GM12878 (cell line): ENCODE measurements around the gene MATN1. TPM values are rescaled to one million over a fixed set of nuclear protein-coding genes. Genes with fewer than 3 reads are reported as not detected.

Source experiments
- ATAC-seq: fragments of 200-7000 bp; cut with Tn5 transposase; 3 replicates; pipeline ENCODE4 v1.9.1; 2020; ENCODE audit warnings: mild to moderate bottlenecking, moderate library complexity
- BruUV-seq: library from RNA; stranded (reverse); fragments of 400-500 nt; replicated peaks from 2 replicates; lab custom pipeline; 2021; lab: Mats Ljungman, UMichigan
- CTCF ChIA-PET: fragments of 300-600 bp; sonication (Branson Sonifier 250); formaldehyde crosslinking; extraction: SDS; loops from one replicate; lab custom pipeline; 2021; ENCODE audit warnings: inconsistent platforms; lab: Yijun Ruan, JAX
- POLR2A ChIA-PET: fragments of 350-600 bp; formaldehyde crosslinking; extraction: SDS; loops from one replicate; lab custom pipeline; 2021; ENCODE audit warnings: inconsistent platforms; lab: Charles Lee
- RAD21 ChIA-PET: fragments of 300-600 bp; sonication (Branson Sonifier 250); formaldehyde crosslinking; loops from one replicate; lab custom pipeline; 2023; ENCODE audit warnings: antibody characterized with exemption; ENCODE audit not compliant: unreplicated experiment; lab: Charles Lee
- SMC1A ChIA-PET: fragments of 300-600 bp; sonication (Branson Sonifier 250); formaldehyde crosslinking; loops from one replicate; lab custom pipeline; 2023; ENCODE audit not compliant: unreplicated experiment, uncharacterized antibody; lab: Charles Lee
- DNase-seq: peaks from one replicate; pipeline ENCODE4 v3.0.0-alpha.2; 2011; ENCODE audit warnings: low read depth, low spot score
- FAIRE-seq: peaks from 3 replicates; lab custom pipeline; 2011; peaks lifted over from hg19 to GRCh38; lab: Jason Lieb, UNC
- H2AFZ ChIP-seq: 2 replicates; pipeline ENCODE4 v1.6.0; 2011; ENCODE audit warnings: low read depth, low read length, control low read depth; ENCODE audit not compliant: control insufficient read depth
- H3K27ac ChIP-seq: 2 replicates; pipeline ENCODE4 v1.5.1; 2011; ENCODE audit warnings: control low read depth; ENCODE audit not compliant: control insufficient read depth, insufficient read depth
- H3K27me3 ChIP-seq, 2 experiments: replicated peaks in 1 of 2; 2 replicates each; pipeline versions ENCODE4 v1.6.0 to v1.6.1; 2011; ENCODE audit warnings: low read length in 1 of 2; ENCODE audit not compliant: control insufficient read depth in 2 of 2, insufficient read depth in 2 of 2
- H3K36me3 ChIP-seq, 2 experiments: 2 replicates each; pipeline ENCODE4 v1.5.1; 2011; ENCODE audit warnings: low read length in 1 of 2; ENCODE audit not compliant: control insufficient read depth in 2 of 2, insufficient read depth in 2 of 2
- H3K4me1 ChIP-seq: 2 replicates; pipeline ENCODE4 v1.6.1; 2011; ENCODE audit warnings: mild to moderate bottlenecking, low read length, moderate library complexity, mixed read lengths; ENCODE audit not compliant: control insufficient read depth, insufficient read depth
- H3K4me2 ChIP-seq: 2 replicates; pipeline ENCODE4 v1.6.0; 2011; ENCODE audit warnings: control low read depth; ENCODE audit not compliant: control insufficient read depth, insufficient read depth
- H3K4me3 ChIP-seq: fragments of 200-600 bp; sonication (generic); 2 replicates; pipeline ENCODE4 v1.5.1; 2016
- H3K79me2 ChIP-seq: 2 replicates; pipeline ENCODE4 v1.6.0; 2011; ENCODE audit warnings: low read length; ENCODE audit not compliant: control insufficient read depth, insufficient read depth
- H3K9ac ChIP-seq: 2 replicates; pipeline ENCODE4 v1.8.0; 2011; ENCODE audit warnings: low read length, control low read depth, mixed read lengths; ENCODE audit not compliant: control insufficient read depth, insufficient read depth
- H3K9me3 ChIP-seq: replicated peaks from 3 replicates; pipeline ENCODE4 v1.5.1; 2011; ENCODE audit warnings: mild to moderate bottlenecking, low read length; ENCODE audit not compliant: control insufficient read depth, insufficient read depth
- H4K20me1 ChIP-seq: 2 replicates; pipeline ENCODE4 v1.6.0; 2011; ENCODE audit not compliant: control insufficient read depth, insufficient read depth
- CHD4 ChIP-seq: fragments of 200-600 bp; sonication (generic); IDR thresholded peaks from 2 replicates; pipeline ENCODE4 v1.6.1; 2016; ENCODE audit warnings: mild to moderate bottlenecking
- EED ChIP-seq: sonication (generic); IDR thresholded peaks from 2 replicates; pipeline ENCODE4 v1.6.1; 2016; ENCODE audit warnings: antibody characterized with exemption, low read depth
- ETV6 ChIP-seq, 2 experiments: fragments of 450-650 bp in 1 of 2; IDR thresholded peaks in 1 of 2; conservative IDR thresholded peaks in 1 of 2; 2 replicates each; pipeline ENCODE4 v1.6.1; 2014; ENCODE audit warnings: antibody characterized with exemption in 1 of 2, borderline replicate concordance in 1 of 2, low read depth in 1 of 2, mild to moderate bottlenecking in 1 of 2, moderate library complexity in 1 of 2
- FOS ChIP-seq: IDR thresholded peaks from 3 replicates; pipeline ENCODE4 v1.6.1; 2011; ENCODE audit warnings: borderline replicate concordance; ENCODE audit not compliant: insufficient read length; ENCODE audit errors: extremely low read depth
- HDGF ChIP-seq: fragments of 450-650 bp; IDR thresholded peaks from 2 replicates; pipeline ENCODE4 v1.6.1; 2016; ENCODE audit warnings: antibody characterized with exemption
- JUND ChIP-seq: IDR thresholded peaks from 2 replicates; pipeline ENCODE4 v1.6.1; 2012; ENCODE audit warnings: low read depth, mild to moderate bottlenecking, low read length, improper control_type of control experiment, moderate library complexity
- MEF2A ChIP-seq: IDR thresholded peaks from 2 replicates; pipeline ENCODE4 v1.6.1; 2011; ENCODE audit warnings: low read depth, mild to moderate bottlenecking, low read length, moderate library complexity; ENCODE audit not compliant: insufficient read depth
- MEF2B ChIP-seq: fragments of 450-650 bp; IDR thresholded peaks from 2 replicates; pipeline ENCODE4 v1.6.1; 2018; ENCODE audit warnings: mild to moderate bottlenecking, moderate library complexity; ENCODE audit not compliant: partially characterized antibody, poor library complexity, severe bottlenecking
- NKRF ChIP-seq: fragments of 450-650 bp; conservative IDR thresholded peaks from 2 replicates; pipeline ENCODE4 v1.6.1; 2017; ENCODE audit warnings: mild to moderate bottlenecking, moderate library complexity
- USF2 ChIP-seq: IDR thresholded peaks from 2 replicates; pipeline ENCODE4 v1.6.1; 2011; ENCODE audit warnings: low read depth, low read length, improper control_type of control experiment, borderline replicate concordance
- WGBS: methylation state at CpG from one replicate; pipeline ENCODE4 v1.1.6; 2016; ENCODE audit warnings: low lambda C conversion rate; ENCODE audit not compliant: insufficient replicate concordance, insufficient coverage; ENCODE audit errors: missing lambda C conversion rate; 5-methylcytosine and 5-hydroxymethylcytosine counted together
- in situ Hi-C: fragments of 300-500 bp; cut with MboI; formaldehyde crosslinking; loops from 9 replicates; pipeline ENCODE4 v1.14.3; 2018; ENCODE audit warnings: mixed read lengths
- intact Hi-C: fragments of 100-400 bp; cut with micrococcal nuclease; formaldehyde crosslinking; loops from one replicate; pipeline ENCODE4 v1.14.2; 2022; ENCODE audit not compliant: unreplicated experiment
- polyA plus RNA-seq, 11 experiments: library from polyadenylated mRNA; depleted of rRNA in 4 of 11; unstranded in 6 of 11; stranded (reverse) in 5 of 11; fragments of >200 nt; fragmentation: Nextera tagmentation in 4 of 11; fragmentation: Illumina TruSeq in 1 of 11; extraction: Ambion mirVana in 4 of 11; extraction: Trizol in 1 of 11; gene quantifications; 1 replicate in 1 of 11; 2 replicates in 10 of 11; pipeline versions ENCODE4 v1.2.1 to v1.2.3, GENCODE V29; 2011 to 2016; ENCODE audit warnings: inconsistent platforms in 2 of 11, missing spikeins in 2 of 11, low read depth in 1 of 11
- total RNA-seq, 4 experiments: library from RNA; depleted of rRNA in 3 of 4; stranded (reverse); fragments of >200 nt in 3 of 4; fragmentation: Illumina TruSeq in 1 of 4; extraction: Trizol in 1 of 4; gene quantifications; 2 replicates each; pipeline versions ENCODE4 v1.2.1 to v1.2.3, GENCODE V29; 2013 to 2021

Gene MATN1
- total and polyA plus RNA-seq, 10 of the 15 experiments (the other 5 are each of a cell fraction or from before 2014, with no cell fraction given): 0.04 to 0.50 (median 0.10) TPM; not detected in 1

GRCh38 chr1:30700528-30701257 lies 22.7 kb downstream of the MATN1 start:
- Histone ChIP-seq H3K27me3 (peaks cover under 1 to 4% of the 10 kb centered on the region in 2 experiments; a peak in 3 of 4 replicates), H3K4me1 (no peaks in the 10 kb centered on the region; the same call in 1 of the 2 replicates), H2AFZ (no peak overlapping the region), H3K4me3 (no peak overlapping the region), H4K20me1 (no peaks in the 10 kb centered on the region), H3K9ac (no peak overlapping the region), H3K4me2 (no peak overlapping the region), H3K36me3 (no peaks in the 10 kb centered on the region), H3K9me3 (no peaks in the 10 kb centered on the region), H3K27ac (no peak overlapping the region), H3K79me2 (no peaks in the 10 kb centered on the region)
- in situ Hi-C loops (no loop called here), intact Hi-C loops (no loop called here)
- no TSS peak for BruUV-seq
- TF ChIP-seq FOS: no peak
- no peak for TF ChIP-seq NKRF
- no peak for TF ChIP-seq MEF2A
- TF ChIP-seq USF2: no peak
- TF ChIP-seq ETV6 (conservative IDR thresholded peaks at IDR 0.05 in 1 of 2, IDR thresholded peaks at IDR 0.05 in 1 of 2; ENCODE audit: borderline replicate concordance in 1 of 2, low read depth in 1 of 2): no peak
- no peak for TF ChIP-seq MEF2B
- TF ChIP-seq EED: no peak
- TF ChIP-seq JUND: no peak
- TF ChIP-seq CHD4: no peak
- no peak for TF ChIP-seq HDGF
- DNase-seq (no peak), ATAC-seq (no peak), FAIRE-seq (no peak)
- ChIA-PET SMC1A (no interaction called here), RAD21 (no interaction called here), POLR2A (no interaction called here), CTCF (no interaction called here)
- 30% methylated on average over 7 of the region's 7 CpGs for WGBS
